HG02938 (cell line): Measurements from ENCODE around the gene NR5A1.

Source experiments
- ATAC-seq: cut with Tn5 transposase; IDR thresholded peaks from one replicate; pipeline ENCODE4 v1.9.1; 2021; ENCODE audit warnings: mild to moderate bottlenecking, moderate library complexity; ENCODE audit not compliant: unreplicated experiment

Gene NR5A1

DNA sequence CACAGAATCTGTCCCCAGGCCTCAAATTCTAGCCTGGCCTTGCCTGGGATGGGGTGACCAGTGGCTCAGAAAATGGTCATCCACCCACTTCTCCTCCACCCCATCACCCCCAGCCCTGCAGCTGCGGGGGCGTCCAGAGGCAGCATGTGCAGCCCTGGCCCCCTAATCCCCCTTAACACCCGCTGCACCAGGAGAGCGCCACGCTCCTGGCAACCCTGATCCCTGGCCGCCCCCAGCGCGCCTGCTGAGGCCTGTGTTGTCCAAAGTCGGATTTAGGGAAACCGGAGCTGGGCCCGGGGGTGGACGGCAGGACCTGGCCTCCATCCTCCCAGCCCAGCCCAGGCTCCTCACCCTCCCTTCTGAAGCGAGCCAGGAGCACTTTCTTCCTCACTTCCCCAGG is 22.0 kb downstream of the NR5A1 start:
- ATAC-seq, result no peak

DNA sequence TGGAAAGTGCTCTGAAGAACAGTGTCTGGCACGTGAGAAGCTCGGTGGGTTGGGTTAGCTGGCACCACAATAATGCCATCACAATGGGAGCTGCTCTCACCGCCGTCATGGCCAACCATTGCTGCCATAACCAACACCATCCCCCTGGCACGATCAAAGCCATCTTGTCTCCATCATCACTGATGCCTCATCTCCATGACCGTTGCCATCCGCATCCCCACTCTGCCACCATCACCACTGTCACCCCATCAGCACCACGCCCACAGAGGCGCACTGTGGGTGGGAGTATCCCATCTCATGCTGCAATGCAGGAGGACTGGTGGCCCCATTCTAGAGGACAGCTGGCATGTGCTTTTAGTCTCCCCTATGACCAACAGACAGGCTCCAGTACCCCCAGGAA is 23.7 kb downstream of the NR5A1 start:
- no peak for ATAC-seq

DNA sequence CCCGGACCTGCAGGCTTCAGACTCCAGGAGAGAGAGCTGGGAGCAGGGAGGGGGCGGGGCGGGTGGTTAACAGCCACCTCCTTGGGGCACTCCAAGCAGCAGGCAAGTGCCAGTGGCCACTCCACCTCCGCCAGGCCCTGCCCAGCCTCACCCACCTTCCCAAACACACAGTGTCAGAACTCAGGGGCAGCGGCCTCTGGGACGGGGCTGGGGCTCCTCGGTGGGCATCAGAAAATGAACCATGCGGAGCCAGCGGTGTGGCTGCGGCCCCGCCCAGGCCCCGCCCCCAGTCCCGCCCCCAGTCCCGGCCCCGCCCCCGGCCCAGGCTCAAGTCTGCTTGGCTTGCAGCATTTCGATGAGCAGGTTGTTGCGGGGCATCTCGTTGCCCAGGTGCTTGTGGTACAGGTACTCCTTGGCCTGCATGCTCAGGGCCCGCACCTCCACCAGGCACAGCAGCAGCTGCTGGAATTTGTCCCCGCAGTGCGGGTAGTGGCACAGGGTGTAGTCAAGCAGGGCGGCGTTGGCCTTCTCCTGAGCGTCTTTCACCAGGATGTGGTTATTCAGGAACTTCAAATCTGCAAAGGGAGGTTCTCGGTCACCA is 24.7 kb downstream of the NR5A1 start:
- ATAC-seq, result no peak

DNA sequence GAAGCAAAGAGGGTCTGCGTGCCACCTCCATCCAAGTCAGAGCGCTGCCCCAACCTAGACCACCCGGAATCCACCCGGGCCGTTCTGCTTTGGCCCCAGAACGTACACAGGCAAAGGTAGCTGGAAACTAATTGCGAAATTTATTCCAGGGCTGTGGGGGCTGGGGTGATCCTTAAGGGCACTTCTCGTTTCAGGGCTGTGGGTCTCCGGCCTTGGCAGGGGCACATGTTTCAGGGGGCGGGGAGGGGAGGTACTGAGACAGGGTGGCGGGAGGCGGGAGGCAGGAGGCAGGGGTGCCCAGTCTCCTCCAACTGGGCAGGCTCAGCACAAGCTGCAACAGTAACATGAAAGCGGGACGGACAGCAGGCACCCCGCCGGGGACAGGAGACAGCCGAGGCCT is 26.1 kb downstream of the NR5A1 start:
- ATAC-seq, result no peak

DNA sequence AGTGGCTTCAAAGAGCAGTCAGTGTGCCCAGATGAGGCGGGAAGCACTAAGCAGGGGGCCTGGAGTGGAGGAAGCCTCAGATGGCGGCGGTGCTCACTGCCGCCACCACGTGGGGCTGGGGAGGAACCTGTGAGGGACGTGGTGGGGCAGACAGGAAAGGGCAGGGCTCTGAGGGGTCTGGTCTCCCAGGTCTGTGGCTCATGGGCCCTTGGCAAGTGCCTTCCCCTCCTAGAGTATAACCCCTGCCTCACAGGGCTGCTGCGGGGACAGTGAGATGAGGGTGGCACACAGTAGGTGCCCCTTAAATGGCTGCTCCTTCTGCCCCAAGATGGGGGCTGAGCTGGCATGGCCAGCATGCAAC is 26.6 kb downstream of the NR5A1 start:
- no peak for ATAC-seq

DNA sequence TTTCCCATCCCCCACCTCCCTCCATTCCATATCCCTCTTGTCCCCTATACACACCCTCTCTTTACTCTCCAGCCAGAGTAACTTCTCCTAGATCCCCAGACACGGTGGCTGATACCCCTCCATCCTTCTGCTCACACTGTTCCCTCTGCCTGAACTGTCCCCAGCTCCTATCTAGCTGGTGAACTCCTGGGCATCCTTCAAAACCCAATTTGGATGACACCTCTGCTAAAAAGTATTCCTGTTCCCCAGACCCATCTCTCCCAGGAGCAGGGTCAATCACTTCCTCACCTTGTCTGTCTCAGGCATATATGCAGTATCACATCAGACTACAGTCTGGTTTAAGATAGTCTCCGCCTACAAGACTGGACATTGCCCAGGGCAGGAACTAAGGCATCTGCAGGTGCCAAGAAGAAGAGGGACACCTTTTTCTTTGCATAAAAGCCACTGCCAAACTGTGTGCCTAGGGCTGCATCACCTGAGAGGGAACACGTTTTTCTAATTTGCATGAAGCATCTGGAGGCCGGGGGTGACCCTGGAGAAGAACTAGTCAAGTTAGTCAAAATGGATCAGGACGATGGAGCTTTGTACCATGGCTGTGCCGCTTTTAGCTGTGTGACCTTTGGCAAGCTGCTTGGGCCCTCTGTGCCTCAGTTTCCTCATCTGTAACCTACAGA is 27.1 kb downstream of the NR5A1 start:
- ATAC-seq, result no peak

DNA sequence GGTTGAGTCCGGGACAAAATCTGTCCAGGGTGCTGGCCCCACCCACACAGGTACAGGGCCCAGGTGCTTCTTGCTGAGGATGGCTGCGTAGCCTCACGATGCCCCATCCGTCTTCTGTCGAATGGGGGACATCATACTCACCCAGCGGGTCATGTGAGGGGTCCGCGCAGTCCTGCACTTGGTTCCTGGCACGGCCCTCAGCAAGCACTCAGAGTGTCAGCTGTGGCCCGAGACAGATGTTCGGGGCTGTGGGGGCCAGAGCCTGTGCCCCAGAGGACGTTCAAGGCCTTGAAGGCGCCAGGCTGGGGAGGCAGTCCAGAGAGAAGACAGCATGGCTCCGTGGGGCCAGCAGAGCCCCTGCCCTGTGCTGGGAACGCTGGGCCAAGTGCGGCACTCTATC is 27.8 kb downstream of the NR5A1 start:
- ATAC-seq, result no peak

DNA sequence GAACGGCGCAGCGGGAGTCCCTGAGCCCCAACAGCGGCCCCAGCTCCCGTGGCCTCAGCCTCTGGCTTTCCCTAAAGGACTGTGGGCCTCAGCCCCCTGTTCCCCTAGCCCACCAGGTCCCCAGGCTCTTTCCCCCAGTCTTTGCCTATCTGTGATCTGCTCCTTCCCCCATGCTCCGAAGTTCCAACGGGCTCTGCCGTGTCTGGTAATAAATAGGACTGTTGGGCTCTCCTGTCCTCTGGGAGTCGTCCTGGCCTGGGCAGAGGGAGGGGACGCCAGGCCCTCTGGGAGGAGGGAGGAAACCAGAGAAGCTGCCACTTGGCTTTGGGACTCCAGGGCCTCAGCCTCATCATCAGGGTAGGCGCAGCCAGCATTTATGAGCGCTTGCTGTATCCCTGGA is 28.8 kb downstream of the NR5A1 start:
- no peak for ATAC-seq

DNA sequence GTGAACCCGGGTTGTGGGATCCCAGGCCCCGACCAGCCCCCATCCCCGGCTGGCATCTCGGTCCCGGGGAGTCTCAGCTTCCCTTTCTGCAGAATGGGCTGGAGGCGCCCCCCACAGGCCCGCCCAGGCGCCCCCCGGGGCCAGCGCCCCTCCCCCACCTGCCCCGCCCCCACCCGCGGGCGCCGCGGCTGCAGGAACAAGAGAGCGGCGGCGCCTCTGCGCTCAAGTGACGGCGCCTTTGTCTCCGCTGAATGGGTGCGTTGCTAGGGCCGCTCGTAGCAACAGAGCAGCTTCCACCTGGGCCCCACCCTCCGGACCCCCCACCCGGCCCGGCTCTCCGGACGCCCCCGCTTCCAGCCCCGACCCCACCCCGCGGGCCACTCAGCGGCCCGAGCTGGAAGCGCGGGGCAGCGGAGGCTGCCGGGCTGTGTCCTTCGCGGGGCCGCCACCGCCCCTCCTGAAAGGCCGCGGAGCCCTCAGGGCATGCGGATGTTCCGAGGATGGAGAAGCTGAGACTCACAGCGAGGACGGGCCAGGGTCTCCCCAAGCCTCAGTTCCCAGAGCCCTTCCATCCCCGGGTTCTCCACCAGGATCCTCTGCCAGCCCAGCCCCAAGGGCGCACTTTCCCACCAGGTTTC is 29.4 kb downstream of the NR5A1 start:
- no peak for ATAC-seq

DNA sequence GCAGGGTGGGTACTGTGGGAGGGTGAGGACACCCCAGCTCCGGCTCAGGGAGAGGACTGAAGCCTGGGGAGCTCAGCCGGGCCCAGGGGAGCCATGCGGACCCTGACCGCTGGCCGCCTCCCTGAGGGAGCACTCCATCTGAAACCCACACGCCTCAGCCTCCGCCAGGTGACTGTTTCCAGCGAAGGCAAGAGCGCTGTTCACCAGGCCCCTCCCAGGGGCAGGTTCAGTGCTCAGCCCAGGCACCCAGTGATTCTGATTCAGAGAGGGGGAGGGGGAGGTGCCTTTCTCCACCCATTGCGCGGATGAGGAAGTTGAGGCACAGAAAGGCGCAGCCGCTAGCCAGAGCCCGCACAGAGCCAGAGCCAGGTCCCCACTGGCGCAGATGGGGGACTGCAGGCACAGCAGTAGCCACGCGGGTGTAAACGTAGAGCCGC is 30.0 kb downstream of the NR5A1 start:
- ATAC-seq, result no peak

DNA sequence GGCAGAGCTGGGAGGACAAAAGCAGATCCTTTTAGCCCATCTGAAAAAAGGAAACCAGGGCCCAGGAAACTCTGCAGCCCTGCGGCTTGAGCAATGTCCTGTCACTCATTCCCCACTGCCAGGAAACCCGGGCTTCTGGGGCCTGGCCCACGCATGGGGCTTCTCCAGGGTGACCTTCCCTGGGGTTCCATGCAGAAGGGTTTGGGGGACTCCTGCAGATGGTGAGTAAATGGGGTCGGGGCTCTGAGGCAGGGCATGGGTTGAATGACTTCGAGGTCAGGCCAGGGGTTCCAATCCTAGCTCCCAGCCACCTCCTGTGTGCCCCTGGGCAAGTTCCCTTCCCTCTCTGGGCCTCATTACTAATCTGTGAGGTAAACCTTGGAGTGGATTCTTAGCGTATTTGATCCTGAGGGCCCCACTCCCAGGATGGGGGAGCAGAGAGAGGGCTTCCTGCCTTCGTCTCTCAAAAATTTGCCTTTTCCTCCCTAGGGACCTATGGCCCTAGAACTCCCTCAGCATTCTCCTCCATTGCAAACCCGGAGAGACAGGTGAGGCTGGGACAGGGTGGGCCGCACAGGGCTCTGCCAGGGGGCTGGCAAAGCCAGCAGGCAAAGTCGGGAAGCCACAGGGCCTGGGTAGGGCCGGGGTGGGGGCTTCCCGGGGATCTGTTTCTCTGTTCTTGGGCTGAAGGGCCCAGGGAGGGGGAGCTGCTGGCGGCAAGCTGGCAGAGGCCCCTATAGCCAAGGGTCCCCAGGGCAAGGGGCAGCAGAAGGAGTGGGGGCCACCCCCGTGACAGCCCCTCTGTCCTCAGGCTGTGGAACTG is 31.1 kb downstream of the NR5A1 start:
- no peak for ATAC-seq

DNA sequence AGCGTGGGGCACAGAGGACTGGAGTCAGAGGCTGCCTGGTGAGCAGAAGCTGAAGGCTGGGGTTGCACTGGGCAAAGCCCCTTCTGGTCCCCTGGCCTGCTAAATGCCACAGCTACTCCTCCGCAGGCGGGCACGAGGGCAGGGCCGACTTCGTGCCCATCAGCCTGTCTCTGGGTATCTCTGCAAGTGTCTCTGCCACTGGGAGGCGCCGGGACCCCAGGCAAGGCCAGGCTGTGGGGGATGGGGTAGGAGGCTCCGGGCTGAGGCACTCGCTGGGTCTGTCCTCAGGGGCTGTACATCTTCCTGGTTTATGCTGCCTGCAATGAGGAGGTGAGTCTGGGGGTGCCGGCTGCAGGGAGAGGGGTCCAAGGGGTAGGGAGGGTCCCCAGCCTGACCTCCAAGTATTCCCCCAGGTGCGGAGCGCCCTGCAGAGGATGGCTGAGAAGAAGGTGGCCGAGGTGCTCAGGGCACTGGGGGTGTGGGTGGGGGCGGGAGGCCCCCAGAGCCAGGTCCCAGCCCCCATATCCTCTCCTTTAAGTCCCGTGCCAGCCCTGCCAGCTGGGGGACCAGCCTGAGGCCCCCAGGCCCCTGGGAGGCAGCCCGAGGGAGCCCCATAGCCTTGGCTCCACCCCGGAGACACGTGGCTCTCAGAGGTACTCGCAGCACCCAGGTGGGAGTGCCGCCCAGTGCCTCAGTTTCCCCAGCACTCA is 31.9 kb downstream of the NR5A1 start:
- ATAC-seq, result no peak

DNA sequence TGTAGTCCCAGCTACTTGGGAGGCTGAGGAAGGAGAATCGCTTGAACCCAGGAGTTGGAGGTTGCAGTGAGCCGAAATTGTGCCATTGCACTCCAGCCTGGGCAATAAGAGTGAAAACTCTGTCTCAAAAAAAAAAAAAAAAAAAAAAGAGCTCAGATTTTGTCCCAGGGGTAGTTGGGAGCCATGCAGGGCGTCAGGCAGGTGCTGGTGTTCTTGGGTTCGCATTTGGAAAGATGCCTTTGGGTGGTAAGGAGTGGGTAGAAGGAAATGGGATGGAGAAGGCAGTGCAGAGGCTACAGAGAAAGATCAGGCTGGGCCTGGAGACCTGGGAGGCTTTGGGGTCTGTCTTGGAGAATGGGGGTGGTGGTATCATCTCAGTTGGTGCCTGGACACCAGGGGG is 33.0 kb downstream of the NR5A1 start:
- ATAC-seq, result no peak

DNA sequence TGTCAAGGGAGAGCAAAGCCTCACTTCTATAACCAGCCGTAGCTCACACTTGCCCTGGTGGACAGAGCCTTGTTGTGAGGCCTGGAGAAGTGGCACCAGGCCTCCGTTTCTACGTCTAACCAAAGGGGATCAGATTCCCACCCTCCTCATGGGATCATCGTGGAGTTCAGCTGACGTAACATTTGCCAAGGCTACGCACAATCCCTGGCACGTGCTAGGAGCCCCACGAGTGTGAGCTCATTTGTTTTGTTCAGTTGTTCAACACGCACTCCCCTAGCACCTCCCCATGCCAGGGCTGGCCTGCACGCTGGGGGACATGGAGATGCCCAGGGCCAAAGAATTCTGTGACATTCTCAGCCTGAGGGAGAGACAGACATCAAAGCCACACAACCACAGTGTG is 33.9 kb downstream of the NR5A1 start:
- ATAC-seq, result no peak

DNA sequence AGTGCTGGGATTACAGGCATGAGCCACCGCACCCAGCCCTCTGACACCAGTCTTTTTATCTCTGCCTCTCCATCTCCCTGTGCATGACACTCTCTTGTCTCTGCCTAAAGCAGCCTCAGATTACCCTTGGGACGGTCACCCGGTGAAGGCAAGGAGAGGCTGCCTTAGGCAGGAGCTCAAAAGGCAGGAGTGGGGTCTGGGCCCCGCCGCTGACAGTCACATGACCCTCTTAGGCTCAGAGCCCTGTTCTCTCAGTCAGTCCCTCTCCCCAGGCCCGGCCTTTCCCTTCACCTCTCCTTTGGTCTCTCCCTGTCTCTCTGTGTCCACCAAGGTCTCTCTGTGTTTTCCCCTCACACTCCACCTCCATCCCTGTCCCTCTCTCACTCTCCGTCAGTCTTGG is 34.4 kb downstream of the NR5A1 start:
- no peak for ATAC-seq

DNA sequence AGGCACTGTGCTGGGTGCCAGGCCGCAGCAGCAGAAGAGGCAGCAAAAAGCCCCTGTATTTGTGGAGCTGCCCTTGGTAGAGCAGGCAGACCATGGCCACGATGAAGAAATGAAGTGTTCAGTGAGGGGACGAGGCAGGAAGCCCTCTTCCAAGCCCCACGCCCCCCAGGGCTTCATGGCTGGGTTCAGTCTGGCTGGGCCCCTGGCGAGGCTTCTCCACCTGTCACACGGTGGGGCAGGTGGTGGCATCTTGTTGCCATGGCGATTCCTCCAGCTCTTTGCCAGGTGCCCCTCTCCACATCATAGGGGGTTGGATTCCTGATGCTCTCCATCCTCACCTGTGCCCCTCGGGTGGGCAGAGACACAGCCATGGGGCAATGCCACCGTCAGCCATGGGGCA is 35.4 kb downstream of the NR5A1 start:
- no peak for ATAC-seq

DNA sequence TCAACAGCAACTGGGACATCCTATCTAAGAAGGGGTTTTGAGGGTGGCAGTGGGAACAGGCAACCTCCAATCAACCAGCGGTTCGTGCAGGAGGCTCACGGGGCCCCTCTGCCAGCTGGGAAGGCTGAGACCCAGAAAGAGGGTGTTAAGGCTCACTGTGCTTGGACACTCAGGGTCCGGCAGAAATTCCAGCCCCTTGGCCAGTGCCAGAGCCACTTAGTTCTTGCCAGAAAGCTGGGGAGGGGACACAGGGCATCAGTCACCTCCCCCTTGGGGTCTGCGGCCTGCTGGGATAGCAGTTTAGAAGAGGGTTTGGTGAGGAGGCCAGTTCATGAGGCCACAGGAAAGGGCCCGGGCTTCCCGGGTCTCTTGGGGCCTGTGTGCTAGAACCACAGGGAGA is 36.5 kb downstream of the NR5A1 start:
- no peak for ATAC-seq

DNA sequence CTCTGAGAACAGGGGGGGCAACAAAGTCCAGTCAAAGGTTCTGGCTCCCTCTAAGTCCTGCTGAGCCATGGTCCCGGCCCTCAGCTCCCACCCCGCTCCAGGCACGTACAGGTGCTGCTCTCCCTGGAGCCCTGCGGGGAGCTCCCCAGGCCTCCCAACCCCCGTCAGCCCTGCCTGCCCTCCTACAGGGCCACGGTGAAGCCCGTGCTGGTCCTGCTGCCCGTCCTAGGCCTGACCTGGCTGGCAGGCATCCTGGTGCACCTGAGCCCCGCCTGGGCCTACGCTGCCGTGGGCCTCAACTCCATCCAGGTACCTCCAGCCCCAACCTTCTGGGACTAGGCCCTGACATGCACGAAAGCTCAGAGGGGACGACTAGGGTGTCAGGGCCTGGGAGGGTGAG is 36.9 kb downstream of the NR5A1 start:
- no peak for ATAC-seq

DNA sequence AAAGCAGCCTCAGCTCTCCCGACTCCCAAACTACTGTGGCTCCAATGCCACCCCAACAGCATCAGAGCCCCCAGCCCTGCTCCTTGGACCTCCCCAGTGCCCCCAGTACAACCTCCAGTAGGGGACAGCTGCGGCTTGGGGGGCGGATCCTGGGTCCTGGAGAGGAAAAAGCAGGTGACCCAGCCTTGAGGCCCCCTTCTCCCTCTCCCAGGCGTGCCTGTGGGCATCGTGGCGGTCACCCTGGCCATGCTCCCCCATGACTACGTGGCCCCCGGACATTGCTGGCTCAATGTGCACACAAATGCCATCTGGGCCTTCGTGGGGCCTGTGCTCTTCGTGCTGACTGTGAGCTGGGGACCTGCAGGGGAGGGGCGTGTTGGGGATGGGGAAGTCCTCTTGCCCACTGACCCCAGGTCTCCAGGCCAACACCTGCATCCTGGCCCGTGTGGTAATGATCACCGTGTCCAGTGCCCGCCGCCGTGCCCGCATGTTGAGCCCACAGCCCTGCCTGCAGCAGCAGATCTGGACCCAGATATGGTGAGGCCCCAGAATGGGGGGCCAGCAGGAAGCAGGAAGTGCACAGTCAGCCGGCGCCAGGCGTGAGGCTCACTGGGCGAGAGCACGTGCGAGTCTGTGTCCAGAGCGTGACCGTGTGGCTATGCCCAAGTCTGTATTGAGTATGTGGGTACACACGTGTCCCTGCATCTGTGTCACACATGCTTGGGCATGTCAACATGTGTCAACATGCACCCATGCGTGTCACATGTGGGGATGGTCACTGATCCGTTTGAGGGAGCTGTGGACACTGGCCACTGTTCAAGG is 38.0 kb downstream of the NR5A1 start:
- ATAC-seq, result no peak

DNA sequence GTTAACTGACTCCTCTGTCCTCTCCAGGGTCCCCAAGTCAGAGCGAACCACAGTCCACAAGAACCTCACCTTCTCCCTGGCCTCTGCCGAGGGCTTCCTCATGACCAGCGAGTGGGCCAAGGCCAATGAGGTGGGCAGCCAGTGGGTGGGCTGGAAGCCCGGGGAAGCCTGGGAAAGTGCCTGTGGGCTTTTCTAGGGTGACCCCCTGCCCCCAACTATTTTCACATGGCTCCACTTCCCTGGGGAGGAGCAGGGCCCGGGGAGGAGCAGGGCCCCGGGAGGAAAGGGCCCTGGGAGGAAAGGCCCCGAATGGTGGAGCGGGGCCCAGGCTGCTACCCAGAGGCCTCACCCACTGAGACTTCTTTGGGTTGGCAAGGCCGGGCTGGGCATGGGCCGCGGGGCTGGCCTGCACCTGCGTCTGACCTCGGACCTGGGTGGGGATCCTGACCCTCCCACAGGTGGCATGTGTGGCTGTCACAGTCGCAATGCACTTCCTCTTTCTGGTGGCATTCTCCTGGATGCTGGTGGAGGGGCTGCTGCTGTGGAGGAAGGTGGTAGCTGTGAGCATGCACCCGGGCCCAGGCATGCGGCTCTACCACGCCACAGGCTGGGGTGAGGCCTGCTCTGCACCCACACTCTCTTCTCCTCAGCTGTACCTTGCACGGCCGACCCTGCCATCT is 39.0 kb downstream of the NR5A1 start:
- no peak for ATAC-seq
